HCT116 (cell line): ENCODE data around the gene RASGRF2. TPM values are rescaled to one million over a fixed set of nuclear protein-coding genes. Genes with fewer than 3 reads are reported as not detected.

Experiments
- ATAC-seq: fragments of 200-7000 bp; cut with Tn5 transposase; 2 replicates; pipeline ENCODE4 v1.9.1; 2020; ENCODE audit warnings: mild to moderate bottlenecking, moderate library complexity
- BruUV-seq: library from RNA; stranded (reverse); fragments of 400-500 nt; replicated peaks from 2 replicates; lab custom pipeline; 2021; lab: Mats Ljungman, UMichigan
- CTCF ChIA-PET: fragments of 300-600 bp; sonication (Branson Sonifier 250); formaldehyde crosslinking; loops from one replicate; lab custom pipeline; 2021; ENCODE audit warnings: antibody characterized with exemption; lab: Charles Lee
- POLR2A ChIA-PET: fragments of 300-600, 350-600 bp; sonication (Branson Sonifier 250); formaldehyde crosslinking; loops from one replicate; lab custom pipeline; 2021; ENCODE audit warnings: antibody characterized with exemption; lab: Charles Lee
- RAD21 ChIA-PET, 2 experiments: fragments of 300-600 bp; sonication (Branson Sonifier 250); formaldehyde crosslinking; loops; one replicate each; lab custom pipeline; 2023; ENCODE audit warnings: low total read pairs in 2 of 2; ENCODE audit not compliant: uncharacterized antibody in 2 of 2, unreplicated experiment in 2 of 2, low non-redundant PET in 1 of 2; lab: Charles Lee
- DNase-seq: peaks from one replicate; pipeline ENCODE4 v3.0.0-alpha.2; 2010; ENCODE audit warnings: low read depth, low spot score
- H2AFZ ChIP-seq: fragments of 200-600 bp; shearing (Covaris generic), sonication (generic); 2 replicates; pipeline ENCODE4 v1.6.1; 2017; ENCODE audit warnings: low read depth, mixed run types, mixed read lengths, antibody characterized with exemption, low read length; ENCODE audit not compliant: poor library complexity, severe bottlenecking
- H3K27ac ChIP-seq: 2 replicates; pipeline ENCODE4 v1.5.1; 2012; ENCODE audit warnings: low read depth, low read length
- H3K27me3 ChIP-seq: fragments of 200-600 bp; sonication (generic); 2 replicates; pipeline ENCODE4 v1.6.1; 2016; ENCODE audit warnings: mixed run types, low read length, mixed read lengths; ENCODE audit not compliant: insufficient read depth
- H3K36me3 ChIP-seq, 2 experiments: fragments of 200-500 bp in 1 of 2; fragments of 200-600 bp in 1 of 2; sonication (Bioruptor generic) in 1 of 2; sonication (generic) in 1 of 2; 2 replicates each; pipeline versions ENCODE4 v1.5.1 to v1.6.1; 2014 to 2016; ENCODE audit warnings: low read length in 2 of 2, inconsistent platforms in 1 of 2, mixed read lengths in 1 of 2, mixed run types in 1 of 2; ENCODE audit not compliant: insufficient read depth in 2 of 2, control insufficient read depth in 1 of 2
- H3K4me1 ChIP-seq, 2 experiments: fragments of 200-600 bp in 1 of 2; sonication (generic) in 1 of 2; 2 replicates each; pipeline versions ENCODE4 v1.5.1 to v1.6.1; 2012 to 2017; ENCODE audit warnings: low read length in 2 of 2, inconsistent platforms in 1 of 2, mild to moderate bottlenecking in 1 of 2, mixed read lengths in 1 of 2, mixed run types in 1 of 2, moderate library complexity in 1 of 2; ENCODE audit not compliant: insufficient read depth in 2 of 2, control insufficient read depth in 1 of 2
- H3K4me2 ChIP-seq: fragments of 200-600 bp; sonication (generic); 2 replicates; pipeline ENCODE4 v1.6.1; 2017; ENCODE audit warnings: mixed run types, low read length, mixed read lengths
- H3K4me3 ChIP-seq, 2 experiments: fragments of 200-600 bp in 1 of 2; sonication (generic) in 1 of 2; replicated peaks in 1 of 2; 2 replicates each; pipeline ENCODE4 v1.5.1; 2011 to 2016; ENCODE audit warnings: low read length in 2 of 2, control low read depth in 1 of 2, low read depth in 1 of 2, mild to moderate bottlenecking in 1 of 2, mixed read lengths in 1 of 2, mixed run types in 1 of 2
- H3K79me2 ChIP-seq: fragments of 200-600 bp; sonication (generic); 2 replicates; pipeline ENCODE4 v1.6.1; 2017; ENCODE audit warnings: mild to moderate bottlenecking, mixed run types, low read length, moderate library complexity, mixed read lengths; ENCODE audit not compliant: insufficient read depth
- H3K9ac ChIP-seq: fragments of 200-600 bp; sonication (generic); 2 replicates; pipeline ENCODE4 v1.6.1; 2016; ENCODE audit warnings: low read length, mixed read lengths
- H3K9me2 ChIP-seq: fragments of 200-600 bp; sonication (generic), shearing (Covaris generic); 2 replicates; pipeline ENCODE4 v1.6.1; 2017; ENCODE audit warnings: mixed run types, mild to moderate bottlenecking, moderate library complexity; ENCODE audit not compliant: insufficient read depth
- H3K9me3 ChIP-seq, 2 experiments: fragments of 200-500 bp in 1 of 2; fragments of 200-600 bp in 1 of 2; sonication (Bioruptor generic) in 1 of 2; sonication (generic) in 1 of 2; 2 replicates each; pipeline ENCODE4 v1.6.1; 2014 to 2017; ENCODE audit warnings: low read length in 2 of 2, mixed read lengths in 2 of 2, inconsistent platforms in 1 of 2, low read depth in 1 of 2, mild to moderate bottlenecking in 1 of 2, mixed run types in 1 of 2, moderate library complexity in 1 of 2; ENCODE audit not compliant: control insufficient read depth in 1 of 2, insufficient read depth in 1 of 2
- H4K20me1 ChIP-seq: fragments of 200-600 bp; sonication (generic), shearing (Covaris generic); 2 replicates; pipeline ENCODE4 v1.6.1; 2017; ENCODE audit warnings: mixed run types, mild to moderate bottlenecking, moderate library complexity; ENCODE audit not compliant: insufficient read depth
- CEBPB ChIP-seq: IDR thresholded peaks from 2 replicates; pipeline ENCODE4 v1.6.1; 2012; ENCODE audit warnings: low read depth
- EZH2phosphoT487 ChIP-seq: fragments of 200-600 bp; IDR thresholded peaks from 2 replicates; pipeline ENCODE4 v1.6.1; 2018; ENCODE audit warnings: antibody characterized with exemption, borderline replicate concordance
- FOSL1 ChIP-seq: IDR thresholded peaks from 2 replicates; pipeline ENCODE4 v1.6.1; 2012; ENCODE audit warnings: low read depth
- JUND ChIP-seq: IDR thresholded peaks from 2 replicates; pipeline ENCODE4 v1.6.1; 2012
- POLR2A ChIP-seq: IDR thresholded peaks from 2 replicates; pipeline ENCODE4 v1.7.0; 2011; ENCODE audit warnings: borderline replicate concordance; ENCODE audit not compliant: insufficient read depth, insufficient read length; ENCODE audit errors: extremely low read depth
- POLR2AphosphoS5 ChIP-seq: IDR thresholded peaks from 2 replicates; pipeline ENCODE4 v1.6.1; 2011; ENCODE audit warnings: mild to moderate bottlenecking, low read depth, low read length, moderate library complexity
- RAD21 ChIP-seq: IDR thresholded peaks from 2 replicates; pipeline ENCODE4 v1.6.1; 2012; ENCODE audit warnings: low read depth, mild to moderate bottlenecking
- SIN3A ChIP-seq: IDR thresholded peaks from 2 replicates; pipeline ENCODE4 v1.6.1; 2012; ENCODE audit warnings: low read depth
- SP1 ChIP-seq: IDR thresholded peaks from 2 replicates; pipeline ENCODE4 v1.6.1; 2012; ENCODE audit warnings: low read depth
- TCF7L2 ChIP-seq: IDR thresholded peaks from 2 replicates; pipeline ENCODE4 v1.7.0; 2011; ENCODE audit warnings: borderline replicate concordance, inconsistent platforms; ENCODE audit not compliant: insufficient read depth, insufficient read length; ENCODE audit errors: extremely low read depth
- ZFX ChIP-seq: fragments of 450-650 bp; IDR thresholded peaks from 2 replicates; pipeline ENCODE4 v1.6.1; 2017
- ZNF274 ChIP-seq: fragments of 200-500 bp; sonication (Bioruptor generic); IDR thresholded peaks from 2 replicates; pipeline ENCODE4 v1.6.1; 2014; ENCODE audit warnings: mild to moderate bottlenecking, low read depth, low read length, inconsistent platforms
- intact Hi-C: fragments of 100-400 bp; cut with micrococcal nuclease; formaldehyde crosslinking; loops from 2 replicates; pipeline ENCODE4 v1.10.0; 2022
- total RNA-seq: library from RNA; stranded (reverse); gene quantifications from one replicate; pipeline ENCODE4 v1.2.1, GENCODE V29; 2021; ENCODE audit not compliant: unreplicated experiment
- TF ChIP-seq, protein P1 (sequence below): IDR thresholded peaks from 2 replicates; pipeline ENCODE4 v1.6.1; 2012
- TF ChIP-seq, protein P2 (sequence below): IDR thresholded peaks from 2 replicates; pipeline ENCODE4 v1.6.1; 2011; ENCODE audit warnings: mild to moderate bottlenecking, low read length, moderate library complexity; ENCODE audit not compliant: insufficient replicate concordance; ENCODE audit errors: extremely low read depth
- TF ChIP-seq, protein P3 (sequence below), 3 experiments: fragments of 200-600 bp in 1 of 3; sonication (generic) in 1 of 3; IDR thresholded peaks in 2 of 3; conservative IDR thresholded peaks in 1 of 3; 2 replicates each; pipeline ENCODE4 v1.5.1; 2012 to 2017; ENCODE audit warnings: low read depth in 2 of 3, low read length in 2 of 3, antibody characterized with exemption in 1 of 3, borderline replicate concordance in 1 of 3, control low read depth in 1 of 3, mild to moderate bottlenecking in 1 of 3, mixed read lengths in 1 of 3, mixed run types in 1 of 3, moderate library complexity in 1 of 3; ENCODE audit not compliant: insufficient read depth in 1 of 3

The RASGRF2 gene
- total RNA-seq, 1 experiment from 2014 or later, result 0.05 TPM

DNA sequence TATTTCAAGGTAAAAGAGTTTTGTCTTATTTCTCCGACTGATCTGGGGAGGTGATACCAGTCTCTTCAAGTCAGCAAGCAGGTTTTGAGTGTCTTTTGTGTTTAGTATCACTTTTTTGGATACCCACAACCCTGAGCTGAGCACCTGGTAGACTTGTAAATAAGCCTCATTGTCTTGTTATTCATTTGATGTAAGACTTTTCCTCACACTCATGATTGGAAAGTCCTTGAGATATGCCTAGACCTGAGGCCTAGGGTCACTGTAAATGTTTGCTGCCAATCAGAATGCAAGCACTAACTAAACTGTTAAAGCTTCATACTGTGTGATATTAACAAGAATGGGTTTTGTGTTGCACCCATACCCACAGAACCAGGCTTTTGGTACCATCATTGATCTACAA, 172.2 kb downstream of the RASGRF2 start:
- no peak overlapping the region for H3K4me2 ChIP-seq
- no peaks in the 10 kb centered on the region for H3K4me1 ChIP-seq
- no peaks in the 10 kb centered on the region for H3K9me3 ChIP-seq
- no peaks in the 10 kb centered on the region for H4K20me1 ChIP-seq
- H3K36me3 ChIP-seq, result no peaks in the 10 kb centered on the region
- no peak overlapping the region for H3K27ac ChIP-seq
- H3K9me2 ChIP-seq, result no peaks in the 10 kb centered on the region
- H3K79me2 ChIP-seq, result no peaks in the 10 kb centered on the region
- ChIA-PET CTCF (no interaction called here), RAD21 (no interaction called here), POLR2A (no interaction called here)
- ATAC-seq (no peak), DNase-seq (no peak)
- no peak overlapping the region for H3K4me3 ChIP-seq
- H2AFZ ChIP-seq, result no peak overlapping the region
- intact Hi-C loops, result no loop called here
- no peak overlapping the region for H3K9ac ChIP-seq
- no TSS peak for BruUV-seq
- TF ChIP-seq SP1 (no peak), ZFX (no peak), TCF7L2 (no peak), SIN3A (no peak), CEBPB (no peak), RAD21 (no peak)
- TF ChIP-seq, all 23 proteins: peak for 0
- H3K27me3 ChIP-seq, result no peaks in the 10 kb centered on the region

DNA sequence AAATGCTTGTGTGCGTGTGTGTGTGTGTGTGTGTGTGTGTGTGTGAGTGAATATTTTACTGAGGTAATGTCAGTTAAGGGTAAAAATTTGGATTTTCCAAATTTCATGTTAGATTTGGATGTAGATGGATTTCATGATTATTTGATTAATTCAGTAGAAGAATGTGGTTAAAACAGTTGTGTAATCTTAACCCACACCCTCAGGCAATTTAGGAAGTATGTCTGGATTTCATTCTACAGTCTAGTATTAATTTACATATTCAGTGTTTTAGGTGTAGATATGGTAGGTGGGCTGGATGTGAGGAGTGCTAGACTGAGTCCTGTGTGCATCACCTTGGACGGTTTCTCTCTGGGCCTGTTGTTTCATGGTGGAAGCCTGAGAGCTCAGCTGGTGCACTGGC, 173.9 kb downstream of the RASGRF2 start:
- no peak for DNase-seq
- H3K9me2 ChIP-seq, result no peaks in the 10 kb centered on the region
- no peak overlapping the region for H3K4me2 ChIP-seq
- no peaks in the 10 kb centered on the region for H3K79me2 ChIP-seq
- intact Hi-C loops, result no loop called here
- H4K20me1 ChIP-seq, result no peaks in the 10 kb centered on the region
- no peak overlapping the region for H3K27ac ChIP-seq
- no peak for ATAC-seq
- H3K4me1 ChIP-seq, result no peaks in the 10 kb centered on the region
- BruUV-seq, result no TSS peak
- no peak overlapping the region for H3K4me3 ChIP-seq
- no peak overlapping the region for H3K9ac ChIP-seq
- RAD21 ChIA-PET, result no interaction called here
- TF ChIP-seq, protein P1, sequence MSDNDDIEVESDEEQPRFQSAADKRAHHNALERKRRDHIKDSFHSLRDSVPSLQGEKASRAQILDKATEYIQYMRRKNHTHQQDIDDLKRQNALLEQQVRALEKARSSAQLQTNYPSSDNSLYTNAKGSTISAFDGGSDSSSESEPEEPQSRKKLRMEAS, result no peak
- TF ChIP-seq RAD21 (no peak), FOSL1 (no peak), POLR2AphosphoS5 (no peak), CEBPB (no peak), JUND (no peak), SP1 (no peak), POLR2A (no peak), EZH2phosphoT487 (no peak), ZNF274 (no peak)
- TF ChIP-seq, protein P2, sequence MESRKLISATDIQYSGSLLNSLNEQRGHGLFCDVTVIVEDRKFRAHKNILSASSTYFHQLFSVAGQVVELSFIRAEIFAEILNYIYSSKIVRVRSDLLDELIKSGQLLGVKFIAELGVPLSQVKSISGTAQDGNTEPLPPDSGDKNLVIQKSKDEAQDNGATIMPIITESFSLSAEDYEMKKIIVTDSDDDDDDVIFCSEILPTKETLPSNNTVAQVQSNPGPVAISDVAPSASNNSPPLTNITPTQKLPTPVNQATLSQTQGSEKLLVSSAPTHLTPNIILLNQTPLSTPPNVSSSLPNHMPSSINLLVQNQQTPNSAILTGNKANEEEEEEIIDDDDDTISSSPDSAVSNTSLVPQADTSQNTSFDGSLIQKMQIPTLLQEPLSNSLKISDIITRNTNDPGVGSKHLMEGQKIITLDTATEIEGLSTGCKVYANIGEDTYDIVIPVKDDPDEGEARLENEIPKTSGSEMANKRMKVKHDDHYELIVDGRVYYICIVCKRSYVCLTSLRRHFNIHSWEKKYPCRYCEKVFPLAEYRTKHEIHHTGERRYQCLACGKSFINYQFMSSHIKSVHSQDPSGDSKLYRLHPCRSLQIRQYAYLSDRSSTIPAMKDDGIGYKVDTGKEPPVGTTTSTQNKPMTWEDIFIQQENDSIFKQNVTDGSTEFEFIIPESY, result no peak
- TF ChIP-seq, protein P3, sequence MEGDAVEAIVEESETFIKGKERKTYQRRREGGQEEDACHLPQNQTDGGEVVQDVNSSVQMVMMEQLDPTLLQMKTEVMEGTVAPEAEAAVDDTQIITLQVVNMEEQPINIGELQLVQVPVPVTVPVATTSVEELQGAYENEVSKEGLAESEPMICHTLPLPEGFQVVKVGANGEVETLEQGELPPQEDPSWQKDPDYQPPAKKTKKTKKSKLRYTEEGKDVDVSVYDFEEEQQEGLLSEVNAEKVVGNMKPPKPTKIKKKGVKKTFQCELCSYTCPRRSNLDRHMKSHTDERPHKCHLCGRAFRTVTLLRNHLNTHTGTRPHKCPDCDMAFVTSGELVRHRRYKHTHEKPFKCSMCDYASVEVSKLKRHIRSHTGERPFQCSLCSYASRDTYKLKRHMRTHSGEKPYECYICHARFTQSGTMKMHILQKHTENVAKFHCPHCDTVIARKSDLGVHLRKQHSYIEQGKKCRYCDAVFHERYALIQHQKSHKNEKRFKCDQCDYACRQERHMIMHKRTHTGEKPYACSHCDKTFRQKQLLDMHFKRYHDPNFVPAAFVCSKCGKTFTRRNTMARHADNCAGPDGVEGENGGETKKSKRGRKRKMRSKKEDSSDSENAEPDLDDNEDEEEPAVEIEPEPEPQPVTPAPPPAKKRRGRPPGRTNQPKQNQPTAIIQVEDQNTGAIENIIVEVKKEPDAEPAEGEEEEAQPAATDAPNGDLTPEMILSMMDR (IDR thresholded peaks at IDR 0.05 in 2 of 3, conservative IDR thresholded peaks at IDR 0.05 in 1 of 3; ENCODE audit: borderline replicate concordance in 1 of 3, insufficient read depth in 1 of 3, low read depth in 2 of 3, low read length in 2 of 3), result no peak
- TF ChIP-seq, all 23 proteins: peak for 0
- Histone ChIP-seq H3K36me3 (no peaks in the 10 kb centered on the region), H2AFZ (no peak overlapping the region), H3K9me3 (no peaks in the 10 kb centered on the region), H3K27me3 (no peaks in the 10 kb centered on the region)
- CTCF ChIA-PET, result no interaction called here
- POLR2A ChIA-PET, result no interaction called here
